IPS-20b (cell line): Measurements from ENCODE around the gene APBB2.

Source experiments
- H3K27ac ChIP-seq: one replicate; pipeline ENCODE4 v1.5.1; 2013; ENCODE audit warnings: low read length
- H3K27me3 ChIP-seq: 2 replicates; pipeline ENCODE4 v1.6.1; 2013; ENCODE audit warnings: mild to moderate bottlenecking, low read length, inconsistent platforms; ENCODE audit not compliant: insufficient read depth
- H3K36me3 ChIP-seq: 2 replicates; pipeline ENCODE4 v1.6.1; 2013; ENCODE audit warnings: low read depth, mild to moderate bottlenecking, inconsistent platforms, low read length, moderate library complexity; ENCODE audit not compliant: insufficient read depth
- H3K4me1 ChIP-seq: 2 replicates; pipeline ENCODE4 v1.6.1; 2013; ENCODE audit warnings: mild to moderate bottlenecking, control low read depth, inconsistent platforms, low read length, moderate library complexity; ENCODE audit not compliant: insufficient read depth
- H3K4me3 ChIP-seq: 2 replicates; pipeline ENCODE4 v1.5.1; 2013; ENCODE audit warnings: mild to moderate bottlenecking, low read length, inconsistent platforms
- H3K9ac ChIP-seq: 2 replicates; pipeline ENCODE4 v1.6.1; 2013; ENCODE audit warnings: low read depth, mild to moderate bottlenecking, inconsistent platforms, low read length, moderate library complexity
- H3K9me3 ChIP-seq: 2 replicates; pipeline ENCODE4 v1.6.1; 2013; ENCODE audit warnings: mild to moderate bottlenecking, low read depth, low read length, inconsistent platforms; ENCODE audit not compliant: insufficient read depth

APBB2 gene

DNA sequence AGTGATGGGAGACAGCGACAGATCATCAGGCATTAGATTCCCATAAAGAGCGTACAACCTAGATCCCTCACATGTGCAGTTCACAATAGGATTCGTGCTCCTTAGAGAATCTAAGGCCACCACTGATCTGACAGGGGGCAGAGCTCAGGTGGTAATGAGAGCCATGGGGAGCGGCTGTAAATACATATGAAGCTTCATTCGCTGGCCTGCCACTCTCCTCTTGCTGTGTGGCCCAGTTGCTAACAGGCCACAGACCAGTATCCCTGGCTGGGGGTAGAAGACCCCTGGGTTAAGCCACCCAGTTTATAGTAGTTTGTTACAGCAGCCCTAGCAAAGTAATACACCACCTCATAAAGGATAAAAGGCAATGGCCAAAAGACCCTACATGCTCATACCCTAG is 30.3 kb downstream of the APBB2 start:
- Histone ChIP-seq H3K9me3 (no peaks in the 10 kb centered on the region), H3K4me1 (peaks cover 17% of the 10 kb centered on the region; the same call in 1 of the 2 replicates), H3K36me3 (no peaks in the 10 kb centered on the region), H3K27me3 (no peaks in the 10 kb centered on the region), H3K27ac (no peak overlapping the region), H3K4me3 (no peak overlapping the region), H3K9ac (no peak overlapping the region)

DNA sequence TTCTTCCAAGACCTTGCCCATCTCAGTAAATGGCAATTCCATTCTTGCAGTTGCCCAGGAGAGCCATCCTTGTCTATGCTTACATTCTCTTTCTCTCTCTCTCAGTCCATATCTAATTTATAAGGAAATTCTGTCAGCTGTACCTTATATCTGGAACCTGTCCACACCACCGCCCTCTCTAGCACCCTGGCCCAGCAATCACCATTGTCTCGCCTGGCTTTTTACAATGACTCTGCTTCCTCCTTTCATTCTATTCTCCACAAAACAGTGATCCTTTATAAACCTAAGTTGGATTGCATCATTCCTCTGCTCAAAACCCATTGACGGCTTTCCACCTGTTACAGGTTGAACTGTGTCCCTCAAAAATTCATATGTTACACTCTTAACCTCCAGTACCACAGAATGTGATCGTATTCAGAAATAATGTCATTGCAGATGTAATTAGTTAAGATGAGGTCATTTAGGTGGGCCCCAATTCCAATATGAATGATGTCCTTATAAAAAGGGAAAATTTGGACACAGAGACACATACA is 31.3 kb downstream of the APBB2 start:
- Histone ChIP-seq H3K9ac (no peak overlapping the region), H3K27me3 (no peaks in the 10 kb centered on the region), H3K4me1 (peaks cover 15% of the 10 kb centered on the region), H3K4me3 (no peak overlapping the region), H3K36me3 (no peaks in the 10 kb centered on the region), H3K27ac (no peak overlapping the region), H3K9me3 (no peaks in the 10 kb centered on the region)

DNA sequence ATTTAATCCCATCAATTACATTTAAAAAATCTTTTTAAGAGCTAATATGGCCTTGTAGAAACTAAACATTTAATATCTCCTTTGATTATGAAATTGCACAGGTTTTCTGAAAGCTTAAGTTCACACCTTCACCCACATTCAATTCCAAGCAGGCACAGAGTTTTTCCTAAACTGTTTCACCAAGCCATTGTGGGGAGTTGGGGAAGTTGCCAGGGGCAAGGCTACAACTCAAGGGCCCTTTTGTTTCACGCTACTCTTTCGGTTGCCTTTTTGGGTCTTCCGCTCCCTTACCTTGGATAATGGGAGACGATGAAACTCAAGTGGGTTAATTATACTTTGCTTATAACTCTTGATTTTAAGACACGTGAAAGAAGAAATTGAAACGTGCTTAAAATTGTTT is 33.3 kb downstream of the APBB2 start:
- Histone ChIP-seq H3K4me1 (peaks cover 12% of the 10 kb centered on the region), H3K36me3 (no peaks in the 10 kb centered on the region), H3K4me3 (no peak overlapping the region), H3K27ac (no peak overlapping the region), H3K9me3 (no peaks in the 10 kb centered on the region), H3K9ac (no peak overlapping the region), H3K27me3 (no peaks in the 10 kb centered on the region)

DNA sequence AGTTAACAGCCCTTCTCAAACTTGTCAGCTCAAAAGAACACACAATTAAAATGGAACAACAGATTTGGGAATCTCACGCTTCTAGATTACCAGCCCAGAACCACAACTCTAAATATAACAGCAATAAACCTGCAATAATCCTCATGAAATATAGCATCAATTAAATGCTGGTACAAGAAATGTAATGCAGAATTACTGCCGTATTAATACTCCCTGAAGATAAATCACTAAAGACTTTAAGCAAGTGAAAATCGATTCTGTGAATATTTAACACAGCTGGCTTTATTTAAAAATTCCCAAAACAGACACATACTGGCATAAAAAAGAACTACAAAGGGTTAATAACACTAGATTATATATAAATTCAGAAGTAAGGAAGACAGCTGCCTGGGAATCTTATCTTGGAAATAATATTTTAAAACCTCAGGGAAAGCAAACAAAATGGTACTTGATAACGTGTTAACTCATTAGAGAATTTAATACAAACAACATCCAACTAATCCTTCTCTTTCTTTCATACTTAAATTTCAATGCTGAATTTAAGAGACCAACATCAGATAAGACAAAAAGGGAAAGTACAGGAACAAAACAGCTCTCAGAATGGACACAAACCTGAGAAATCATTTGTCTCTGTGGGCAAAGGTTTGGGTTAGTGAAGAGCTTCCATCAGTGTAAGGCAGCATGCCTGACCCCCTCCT is 34.7 kb downstream of the APBB2 start:
- no peaks in the 10 kb centered on the region for H3K27me3 ChIP-seq
- H3K4me3 ChIP-seq: no peak overlapping the region
- H3K9ac ChIP-seq: no peak overlapping the region
- no peaks in the 10 kb centered on the region for H3K36me3 ChIP-seq
- H3K9me3 ChIP-seq: no peaks in the 10 kb centered on the region
- H3K27ac ChIP-seq: no peak overlapping the region
- H3K4me1 ChIP-seq: peaks cover 12% of the 10 kb centered on the region

DNA sequence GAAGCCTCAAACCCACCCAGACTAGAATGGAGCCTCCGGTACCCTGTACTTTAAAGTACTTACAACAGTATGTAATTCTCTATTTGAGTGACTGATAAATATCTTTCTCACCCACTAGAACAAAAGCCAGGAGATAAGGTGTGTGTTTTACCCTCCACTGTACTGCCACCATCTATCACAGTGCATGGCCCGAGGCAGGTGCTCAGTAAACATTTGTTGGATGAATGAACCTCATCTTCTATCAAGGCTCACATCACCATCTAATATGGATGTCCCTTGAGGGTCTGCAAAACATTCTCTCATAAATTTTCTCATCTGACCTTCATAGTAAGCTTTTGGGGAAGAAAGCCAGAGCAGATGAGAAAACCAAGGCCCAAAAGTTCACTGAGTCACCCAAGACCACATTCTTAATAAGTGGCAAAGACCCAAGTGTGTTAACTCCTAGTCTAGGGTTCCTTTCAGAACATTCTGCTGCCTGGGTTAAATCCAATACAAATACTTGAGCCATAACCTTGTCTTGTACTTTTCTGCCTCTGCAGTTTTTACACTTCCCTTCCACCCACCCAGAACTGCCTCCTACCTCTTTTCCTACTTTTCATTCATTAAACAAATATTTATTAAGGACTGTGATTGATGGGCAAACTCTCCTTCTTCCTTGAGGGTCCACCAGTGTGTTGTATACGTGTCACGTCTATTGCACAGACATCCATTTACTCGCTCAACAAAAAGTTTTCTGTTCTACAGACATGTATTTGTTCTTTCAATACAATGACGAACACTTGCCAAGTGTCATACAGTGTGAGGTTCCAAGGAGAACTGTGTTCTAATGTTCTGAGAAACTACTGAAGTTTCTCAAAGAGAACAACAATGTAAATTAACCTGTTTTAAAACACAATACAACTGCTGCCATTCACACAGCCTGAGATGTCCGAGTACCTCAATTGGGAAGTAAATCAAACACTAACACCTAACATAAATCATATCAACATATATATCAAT is 35.7 kb downstream of the APBB2 start:
- Histone ChIP-seq H3K27me3 (no peaks in the 10 kb centered on the region), H3K4me1 (peaks cover 12% of the 10 kb centered on the region), H3K4me3 (no peak overlapping the region), H3K27ac (no peak overlapping the region), H3K9ac (no peak overlapping the region), H3K36me3 (no peaks in the 10 kb centered on the region), H3K9me3 (no peaks in the 10 kb centered on the region)

DNA sequence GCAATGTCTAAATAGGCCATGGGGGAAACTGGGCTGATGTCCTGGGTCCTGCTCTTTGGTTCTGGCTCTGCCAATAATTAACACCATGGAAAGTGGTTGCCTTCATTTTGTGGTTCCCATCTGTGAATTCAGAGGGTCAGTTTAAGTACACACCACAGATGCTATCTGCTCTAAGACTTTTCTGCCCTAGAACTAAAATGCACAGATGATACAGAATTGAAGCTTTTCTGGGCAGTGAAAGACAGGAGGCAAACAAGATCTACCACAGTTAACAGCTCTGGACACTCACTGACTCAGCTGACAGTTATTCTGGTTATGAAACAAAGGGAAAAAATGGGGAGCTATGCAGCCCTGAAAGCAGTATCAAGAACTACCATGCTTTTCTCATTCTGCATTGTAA is 37.3 kb downstream of the APBB2 start:
- Histone ChIP-seq H3K4me3 (no peak overlapping the region), H3K4me1 (peaks cover 12% of the 10 kb centered on the region), H3K9me3 (no peaks in the 10 kb centered on the region), H3K27ac (no peak overlapping the region), H3K27me3 (no peaks in the 10 kb centered on the region), H3K36me3 (no peaks in the 10 kb centered on the region), H3K9ac (no peak overlapping the region)

DNA sequence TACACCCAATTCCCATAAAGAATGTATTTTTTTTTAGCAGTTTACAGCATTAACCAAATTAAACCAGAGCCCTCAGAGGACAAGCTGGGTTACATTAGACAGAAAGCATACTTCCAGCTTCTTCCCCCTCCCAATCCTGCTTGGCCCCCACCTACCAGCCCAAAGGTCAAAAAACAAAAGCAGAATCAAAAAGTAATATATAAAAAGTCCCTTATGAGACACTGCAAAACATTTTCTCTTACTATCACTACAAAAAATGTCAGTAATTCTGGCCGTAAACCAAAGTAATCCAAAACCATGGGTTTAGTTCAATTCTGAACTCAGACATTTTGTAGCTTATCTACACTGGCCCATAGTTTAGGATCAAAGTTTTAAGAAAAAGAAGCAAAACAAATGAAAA is 38.0 kb downstream of the APBB2 start:
- Histone ChIP-seq H3K36me3 (no peaks in the 10 kb centered on the region), H3K4me1 (peaks cover 12% of the 10 kb centered on the region), H3K9ac (no peak overlapping the region), H3K9me3 (no peaks in the 10 kb centered on the region), H3K4me3 (no peak overlapping the region), H3K27ac (no peak overlapping the region), H3K27me3 (no peaks in the 10 kb centered on the region)

DNA sequence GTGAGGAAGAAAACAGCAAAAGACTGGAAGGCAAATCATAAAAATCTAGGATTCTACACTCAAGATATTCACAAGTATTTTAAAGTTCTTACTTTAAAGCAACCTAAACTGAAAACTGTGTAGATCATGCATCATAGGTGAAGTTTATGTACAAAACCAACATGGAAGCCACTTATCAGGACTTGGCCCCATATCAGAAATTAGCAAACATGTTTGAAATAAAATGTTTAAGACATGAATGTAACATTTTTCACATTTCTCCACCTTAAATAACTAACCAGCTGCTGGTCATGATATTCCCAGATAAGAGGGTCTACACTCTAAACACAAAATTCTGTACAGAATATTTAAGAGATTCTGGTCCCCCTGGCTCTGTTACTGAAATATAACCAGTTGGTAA is 38.5 kb downstream of the APBB2 start:
- Histone ChIP-seq H3K4me1 (peaks cover 13% of the 10 kb centered on the region), H3K27ac (no peak overlapping the region), H3K27me3 (no peaks in the 10 kb centered on the region)

DNA sequence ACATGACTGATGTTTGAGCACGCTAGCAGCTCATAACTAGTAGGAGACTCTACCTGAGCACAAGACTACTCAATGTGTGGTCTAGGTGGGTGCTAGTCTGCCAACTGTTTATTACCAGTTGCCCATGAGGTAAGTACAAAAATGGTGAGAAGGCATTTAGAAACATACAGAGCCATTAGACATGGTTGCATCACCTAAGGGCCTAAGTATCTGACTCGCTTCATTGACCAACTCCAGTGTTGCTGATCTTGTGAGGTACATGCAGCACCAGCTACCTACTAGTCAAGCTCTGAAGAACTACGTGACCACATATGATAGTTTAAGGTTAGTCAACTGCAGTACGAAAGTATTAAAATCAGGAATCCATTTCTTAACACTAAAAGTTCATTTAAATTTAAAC is 39.9 kb downstream of the APBB2 start:
- Histone ChIP-seq H3K27ac (no peak overlapping the region), H3K27me3 (no peaks in the 10 kb centered on the region), H3K4me3 (no peak overlapping the region), H3K36me3 (no peaks in the 10 kb centered on the region), H3K9me3 (no peaks in the 10 kb centered on the region), H3K4me1 (peaks cover 20% of the 10 kb centered on the region), H3K9ac (no peak overlapping the region)

More for the DNA sequence above, 38.5 kb downstream of the APBB2 start:
- Histone ChIP-seq H3K36me3 (no peaks in the 10 kb centered on the region), H3K4me3 (no peak overlapping the region), H3K9ac (no peak overlapping the region), H3K9me3 (no peaks in the 10 kb centered on the region)

DNA sequence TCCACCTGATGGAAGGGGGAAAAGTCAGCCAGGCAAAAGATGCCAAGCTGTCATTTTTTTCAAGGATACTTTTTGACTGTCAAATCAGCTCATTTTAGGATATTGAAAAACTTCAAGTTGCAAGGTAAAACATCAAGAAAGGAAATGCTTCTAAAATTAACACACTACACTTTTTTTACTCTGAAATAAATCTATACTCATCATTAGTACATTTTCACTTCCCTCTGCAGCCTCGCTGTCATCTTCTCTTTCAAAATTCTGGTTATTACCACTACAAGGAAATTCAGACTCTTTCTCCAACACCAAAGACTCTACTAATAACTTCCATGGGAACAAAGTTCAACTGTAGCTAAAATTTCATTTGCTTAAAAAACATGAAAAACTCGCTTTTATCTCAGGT is 41.6 kb downstream of the APBB2 start:
- Histone ChIP-seq H3K9ac (no peak overlapping the region), H3K9me3 (no peaks in the 10 kb centered on the region), H3K27me3 (no peaks in the 10 kb centered on the region), H3K4me1 (peaks cover 14% of the 10 kb centered on the region), H3K27ac (no peak overlapping the region), H3K36me3 (no peaks in the 10 kb centered on the region), H3K4me3 (no peak overlapping the region)

DNA sequence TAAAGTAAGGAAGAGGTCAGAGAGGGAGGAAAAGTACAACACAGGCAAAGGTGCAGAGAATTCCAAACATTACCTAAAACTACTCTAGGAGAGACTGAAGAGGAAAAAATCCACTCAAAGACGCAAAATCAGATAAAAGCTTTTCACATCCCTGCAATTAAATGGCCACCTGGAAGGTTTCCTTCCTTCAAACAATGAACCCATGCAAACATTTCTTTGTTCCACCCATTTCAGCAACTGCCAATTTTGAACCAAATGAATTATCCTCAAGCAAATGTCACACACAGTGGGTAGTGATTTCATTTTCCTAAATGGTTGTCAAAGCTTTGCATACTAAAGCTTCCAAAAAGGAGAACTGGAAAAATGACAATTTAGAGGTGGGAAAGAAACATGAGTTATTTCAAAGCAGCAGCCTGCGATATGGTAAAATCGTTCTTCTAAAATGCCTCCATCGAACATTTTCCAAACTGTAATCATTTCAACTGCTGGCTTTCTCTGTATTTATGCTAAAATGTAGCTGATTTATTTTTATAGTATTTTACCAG is 45.0 kb downstream of the APBB2 start:
- Histone ChIP-seq H3K4me1 (peaks cover 24% of the 10 kb centered on the region), H3K9me3 (no peaks in the 10 kb centered on the region), H3K27me3 (no peaks in the 10 kb centered on the region), H3K27ac (no peak overlapping the region), H3K4me3 (no peak overlapping the region), H3K9ac (no peak overlapping the region), H3K36me3 (no peaks in the 10 kb centered on the region)
